ENCODE data around the gene HYAL4. TPM values are rescaled to one million over a fixed set of nuclear protein-coding genes. Genes with fewer than 3 reads are reported as not detected.
"Not testable (repeated sequence)": the region's sequence is repeated elsewhere in the genome, so short reads cannot be mapped to it uniquely, and the experiment has no call there.

Gene HYAL4
- total and polyA plus RNA-seq, 4 donors = 0.11 TPM; not detected in 2

GRCh38 chr7:123879628-123880027 lies 34.7 kb downstream of the HYAL4 start:
- no peaks in the 10 kb centered on the region for H3K9me3 ChIP-seq (ENCODE audit: control insufficient read depth, insufficient read depth, low read length)
- no peaks in the 10 kb centered on the region for H3K36me3 ChIP-seq (ENCODE audit: control insufficient read depth, insufficient read depth, low read length)
- no CpG with 5 or more reads among the region's 4 CpGs for WGBS (ENCODE audit: insufficient coverage)
- no peak overlapping the region for H3K27ac ChIP-seq (ENCODE audit: low read depth, low read length)
- H3K4me1 ChIP-seq (ENCODE audit: control insufficient read depth, insufficient read depth, low read length) = no peaks in the 10 kb centered on the region
- DNase-seq (ENCODE audit: low read depth in 4 of 6, low spot score in 6 of 6) = peak in 1 of 6 donors; percentile 11
- no peaks in the 10 kb centered on the region for H3K27me3 ChIP-seq (ENCODE audit: control insufficient read depth, insufficient read depth, low read length)
- no peak overlapping the region for H3K4me3 ChIP-seq (ENCODE audit: low read depth, low read length)

DNA sequence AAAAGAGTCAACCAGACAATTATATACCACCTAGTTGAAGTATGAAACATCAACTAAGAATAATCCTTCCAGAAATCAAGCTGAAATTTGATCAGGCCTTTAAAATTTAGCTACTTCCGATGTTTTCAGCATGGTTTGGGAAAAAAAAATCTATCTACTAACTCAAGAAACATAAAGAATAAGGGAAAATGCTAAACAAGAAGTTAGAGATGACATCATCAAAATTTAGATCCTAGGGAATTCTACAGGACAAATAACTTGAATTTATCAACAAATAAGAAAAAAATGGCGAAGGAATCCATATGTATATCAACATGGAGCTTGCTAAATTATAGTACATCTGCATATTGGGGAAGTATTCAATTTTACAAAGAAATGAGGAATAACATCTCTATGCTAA lies 36.3 kb downstream of the HYAL4 start:
- H3K27me3 ChIP-seq (ENCODE audit: control insufficient read depth, insufficient read depth, low read length) = no peaks in the 10 kb centered on the region
- no CpG with 5 or more reads among the region's 2 CpGs for WGBS (ENCODE audit: insufficient coverage)
- no peaks in the 10 kb centered on the region for H3K9me3 ChIP-seq (ENCODE audit: control insufficient read depth, insufficient read depth, low read length)
- no peaks in the 10 kb centered on the region for H3K4me1 ChIP-seq (ENCODE audit: control insufficient read depth, insufficient read depth, low read length)
- no peak overlapping the region for H3K27ac ChIP-seq (ENCODE audit: low read depth, low read length)
- no peaks in the 10 kb centered on the region for H3K36me3 ChIP-seq (ENCODE audit: control insufficient read depth, insufficient read depth, low read length)
- no peak overlapping the region for H3K4me3 ChIP-seq (ENCODE audit: low read depth, low read length)
- DNase-seq (ENCODE audit: low read depth in 4 of 6, low spot score in 6 of 6) = no peak

GRCh38 chr7:123883154-123883553 lies 38.2 kb downstream of the HYAL4 start:
- no peak overlapping the region for H3K27ac ChIP-seq (ENCODE audit: low read depth, low read length)
- H3K4me3 ChIP-seq (ENCODE audit: low read depth, low read length) = no peak overlapping the region
- H3K9me3 ChIP-seq (ENCODE audit: control insufficient read depth, insufficient read depth, low read length) = no peaks in the 10 kb centered on the region
- no peak for DNase-seq (ENCODE audit: low read depth in 4 of 6, low spot score in 6 of 6)
- no peaks in the 10 kb centered on the region for H3K4me1 ChIP-seq (ENCODE audit: control insufficient read depth, insufficient read depth, low read length)
- no peaks in the 10 kb centered on the region for H3K27me3 ChIP-seq (ENCODE audit: control insufficient read depth, insufficient read depth, low read length)
- no peaks in the 10 kb centered on the region for H3K36me3 ChIP-seq (ENCODE audit: control insufficient read depth, insufficient read depth, low read length)

GRCh38 chr7:123888192-123888591 lies 43.2 kb downstream of the HYAL4 start:
- Histone ChIP-seq H3K9me3 (ENCODE audit: control insufficient read depth, insufficient read depth, low read length) (peaks cover 1% of the 10 kb centered on the region), H3K27me3 (ENCODE audit: control insufficient read depth, insufficient read depth, low read length) (no peaks in the 10 kb centered on the region), H3K4me1 (ENCODE audit: control insufficient read depth, insufficient read depth, low read length) (no peaks in the 10 kb centered on the region), H3K27ac (ENCODE audit: low read depth, low read length) (no peak overlapping the region), H3K36me3 (ENCODE audit: control insufficient read depth, insufficient read depth, low read length) (no peaks in the 10 kb centered on the region), H3K4me3 (ENCODE audit: low read depth, low read length) (no peak overlapping the region)
- no peak for DNase-seq (ENCODE audit: low read depth in 4 of 6, low spot score in 6 of 6)

GRCh38 chr7:123894753-123895152 lies 49.8 kb downstream of the HYAL4 start:
- WGBS (ENCODE audit: insufficient coverage) = 96% methylated on average over 10 of the region's 10 CpGs
- not testable (repeated sequence) for H3K4me3 ChIP-seq (ENCODE audit: low read depth, low read length); H3K4me1 ChIP-seq (ENCODE audit: control insufficient read depth, insufficient read depth, low read length); H3K27ac ChIP-seq (ENCODE audit: low read depth, low read length); DNase-seq (ENCODE audit: low read depth in 4 of 6, low spot score in 6 of 6); H3K9me3 ChIP-seq (ENCODE audit: control insufficient read depth, insufficient read depth, low read length); H3K36me3 ChIP-seq (ENCODE audit: control insufficient read depth, insufficient read depth, low read length); H3K27me3 ChIP-seq (ENCODE audit: control insufficient read depth, insufficient read depth, low read length)

GRCh38 chr7:123901101-123901500 lies 56.1 kb downstream of the HYAL4 start:
- Histone ChIP-seq H3K4me1 (ENCODE audit: control insufficient read depth, insufficient read depth, low read length) (no peaks in the 10 kb centered on the region), H3K4me3 (ENCODE audit: low read depth, low read length) (no peak overlapping the region), H3K36me3 (ENCODE audit: control insufficient read depth, insufficient read depth, low read length) (no peaks in the 10 kb centered on the region), H3K9me3 (ENCODE audit: control insufficient read depth, insufficient read depth, low read length) (no peaks in the 10 kb centered on the region), H3K27me3 (ENCODE audit: control insufficient read depth, insufficient read depth, low read length) (no peaks in the 10 kb centered on the region), H3K27ac (ENCODE audit: low read depth, low read length) (no peak overlapping the region)
- DNase-seq (ENCODE audit: low read depth in 4 of 6, low spot score in 6 of 6) = no peak
- WGBS (ENCODE audit: insufficient coverage) = no CpG with 5 or more reads among the region's 1 CpG

DNA sequence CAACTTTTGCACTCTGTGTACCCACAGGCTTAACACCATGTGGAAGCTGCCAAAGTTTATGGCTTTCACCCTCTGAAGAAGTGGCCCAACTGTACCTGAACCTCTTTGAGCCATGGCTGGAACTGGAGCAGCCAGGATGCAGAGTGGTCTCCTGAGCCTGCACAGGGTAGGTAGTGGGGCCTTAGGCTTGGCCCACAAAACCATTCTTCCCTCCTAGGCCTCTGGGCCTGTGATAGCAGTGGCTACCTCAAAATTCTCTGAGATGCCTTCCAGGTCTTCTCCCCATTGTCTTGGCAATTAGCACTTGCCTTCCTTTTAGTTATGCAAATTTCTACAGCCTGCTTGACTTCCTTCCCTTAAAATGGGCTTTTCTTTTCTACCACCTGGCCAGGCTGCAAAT lies 60.7 kb downstream of the HYAL4 start:
- H3K4me3 ChIP-seq (ENCODE audit: low read depth, low read length) = no peak overlapping the region
- H3K27ac ChIP-seq (ENCODE audit: low read depth, low read length) = no peak overlapping the region
- no peaks in the 10 kb centered on the region for H3K27me3 ChIP-seq (ENCODE audit: control insufficient read depth, insufficient read depth, low read length)
- H3K36me3 ChIP-seq (ENCODE audit: control insufficient read depth, insufficient read depth, low read length) = no peaks in the 10 kb centered on the region
- no peaks in the 10 kb centered on the region for H3K4me1 ChIP-seq (ENCODE audit: control insufficient read depth, insufficient read depth, low read length)
- H3K9me3 ChIP-seq (ENCODE audit: control insufficient read depth, insufficient read depth, low read length) = no peaks in the 10 kb centered on the region
- DNase-seq (ENCODE audit: low read depth in 4 of 6, low spot score in 6 of 6) = no peak

DNA sequence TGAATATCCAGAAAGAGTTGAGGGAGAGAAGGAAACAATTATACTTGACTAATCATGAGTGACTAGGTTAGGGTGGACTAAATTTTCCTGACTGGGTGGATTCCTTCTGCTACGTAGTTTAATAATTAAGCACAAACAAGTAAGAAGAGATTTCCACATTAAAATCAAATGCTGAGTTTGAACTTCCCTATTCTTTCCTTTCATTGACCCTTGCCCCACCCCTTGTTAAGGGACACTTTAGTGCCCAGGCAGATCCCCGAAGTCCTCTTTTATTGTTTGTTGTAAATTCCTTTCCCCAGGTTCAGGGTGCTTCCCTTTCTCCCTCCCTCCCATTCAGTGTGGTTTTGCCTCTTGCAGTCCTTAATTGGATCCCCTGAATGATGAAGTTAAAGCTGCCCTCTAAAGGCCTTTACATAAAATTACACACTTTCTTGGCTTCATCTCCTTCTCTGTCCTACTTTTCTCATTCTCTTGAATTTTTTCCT lies 71.3 kb downstream of the HYAL4 start:
- no peaks in the 10 kb centered on the region for H3K9me3 ChIP-seq (ENCODE audit: control insufficient read depth, insufficient read depth, low read length)
- no peaks in the 10 kb centered on the region for H3K27me3 ChIP-seq (ENCODE audit: control insufficient read depth, insufficient read depth, low read length)
- no peaks in the 10 kb centered on the region for H3K36me3 ChIP-seq (ENCODE audit: control insufficient read depth, insufficient read depth, low read length)
- no peaks in the 10 kb centered on the region for H3K4me1 ChIP-seq (ENCODE audit: control insufficient read depth, insufficient read depth, low read length)
- no CpG with 5 or more reads among the region's 2 CpGs for WGBS (ENCODE audit: insufficient coverage)
- peak in 2 of 6 donors; percentile 4 to 18 for DNase-seq (ENCODE audit: low read depth in 4 of 6, low spot score in 6 of 6)
- H3K4me3 ChIP-seq (ENCODE audit: low read depth, low read length) = no peak overlapping the region
- H3K27ac ChIP-seq (ENCODE audit: low read depth, low read length) = no peak overlapping the region

GRCh38 chr7:123917878-123918277 lies 72.9 kb downstream of the HYAL4 start:
- no peaks in the 10 kb centered on the region for H3K27me3 ChIP-seq (ENCODE audit: control insufficient read depth, insufficient read depth, low read length)
- no peaks in the 10 kb centered on the region for H3K36me3 ChIP-seq (ENCODE audit: control insufficient read depth, insufficient read depth, low read length)
- no peak for DNase-seq (ENCODE audit: low read depth in 4 of 6, low spot score in 6 of 6)
- H3K9me3 ChIP-seq (ENCODE audit: control insufficient read depth, insufficient read depth, low read length) = no peaks in the 10 kb centered on the region
- H3K27ac ChIP-seq (ENCODE audit: low read depth, low read length) = no peak overlapping the region
- no peak overlapping the region for H3K4me3 ChIP-seq (ENCODE audit: low read depth, low read length)
- WGBS (ENCODE audit: insufficient coverage) = 90% methylated on average over 5 of the region's 12 CpGs
- no peaks in the 10 kb centered on the region for H3K4me1 ChIP-seq (ENCODE audit: control insufficient read depth, insufficient read depth, low read length)

DNA sequence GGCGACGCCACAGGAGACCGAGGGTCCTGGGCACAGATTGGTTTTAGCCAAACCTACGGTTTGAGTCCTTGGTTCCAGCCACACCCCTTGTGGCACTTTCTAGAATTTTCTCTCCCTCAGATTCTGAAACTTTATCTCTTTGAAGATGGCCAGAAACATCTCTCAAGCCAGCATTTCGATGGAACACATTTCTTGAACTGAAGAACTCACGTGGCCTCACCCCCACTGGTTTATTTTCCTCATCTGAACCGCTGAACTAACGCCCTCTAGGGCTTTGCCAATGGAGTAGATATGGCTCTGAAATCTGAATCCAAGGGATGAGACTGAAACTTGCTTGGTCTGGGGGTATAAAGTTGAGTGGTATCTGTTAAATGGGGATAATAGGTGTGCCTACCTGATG lies 73.3 kb downstream of the HYAL4 start:
- WGBS (ENCODE audit: insufficient coverage) = 94% methylated on average over 5 of the region's 8 CpGs
- DNase-seq (ENCODE audit: low read depth in 4 of 6, low spot score in 6 of 6) = no peak

More for the DNA sequence above, 73.3 kb downstream of the HYAL4 start:
- Histone ChIP-seq H3K4me3 (ENCODE audit: low read depth, low read length) (no peak overlapping the region), H3K36me3 (ENCODE audit: control insufficient read depth, insufficient read depth, low read length) (no peaks in the 10 kb centered on the region), H3K9me3 (ENCODE audit: control insufficient read depth, insufficient read depth, low read length) (no peaks in the 10 kb centered on the region), H3K27ac (ENCODE audit: low read depth, low read length) (no peak overlapping the region), H3K27me3 (ENCODE audit: control insufficient read depth, insufficient read depth, low read length) (no peaks in the 10 kb centered on the region), H3K4me1 (ENCODE audit: control insufficient read depth, insufficient read depth, low read length) (no peaks in the 10 kb centered on the region)
